ENCODE results near the gene RHOJ. TPM values are rescaled to one million over a fixed set of nuclear protein-coding genes. Genes with fewer than 3 reads are reported as not detected.

Gene RHOJ
- total and polyA plus RNA-seq, 2 of the 8 experiments (the other 6 are each of a cell fraction or from before 2014, with no cell fraction given): 0.11 TPM; not detected in 1

GRCh38 chr14:63290741-63291430 is 86.6 kb downstream of the RHOJ start:
- Histone ChIP-seq H2BK15ac (ENCODE audit: low read length) (no peak overlapping the region), H4K8ac (ENCODE audit: extremely low read depth, insufficient read depth, low read length) (no peak overlapping the region), H3K4me2 (ENCODE audit: insufficient read depth in 1 of 2, low read depth in 2 of 2, low read length in 2 of 2) (no peak overlapping the region), H4K91ac (replicated peaks; ENCODE audit: insufficient read length, low read length) (peak overlapping the region; percentile 58), H3K27ac (ENCODE audit: low read depth, low read length) (no peak overlapping the region), H3K9ac (replicated peaks in 1 of 4; ENCODE audit: extremely low read depth in 1 of 4, low read depth in 3 of 4, low read length in 3 of 4) (no peak overlapping the region), H3K9me3 (ENCODE audit: insufficient read depth in 2 of 2, low read depth in 1 of 2, low read length in 1 of 2) (no peaks in the 10 kb centered on the region), H2AK5ac (ENCODE audit: low read depth, low read length) (no peak overlapping the region), H3K23ac (ENCODE audit: insufficient read length) (no peak overlapping the region), H2BK120ac (replicated peaks; ENCODE audit: low read depth, low read length) (no peak overlapping the region), H3K23me2 (ENCODE audit: low read depth, low read length) (no peaks in the 10 kb centered on the region), H4K20me1 (replicated peaks in 1 of 2; ENCODE audit: control insufficient read depth in 1 of 2, insufficient read depth in 2 of 2, low read length in 2 of 2) (no peaks in the 10 kb centered on the region), H3K56ac (replicated peaks; ENCODE audit: insufficient read length, low read depth, low read length) (no peak overlapping the region), H2BK5ac (ENCODE audit: low read depth, low read length) (0 out of 2 replicates have a peak overlapping the region, but pooled peaks have one; percentile 40), H3K14ac (ENCODE audit: insufficient read length) (no peak overlapping the region), H3K4ac (replicated peaks; ENCODE audit: insufficient read length, low read depth, low read length) (no peak overlapping the region), H2BK12ac (ENCODE audit: low read depth, low read length) (no peak overlapping the region; the same call in 1 of the 2 replicates), H3K4me3 (ENCODE audit: extremely low read depth in 1 of 4, insufficient read depth in 2 of 4, low read depth in 3 of 4, low read length in 4 of 4) (no peak overlapping the region), H3K79me2 (ENCODE audit: control insufficient read depth in 1 of 2, insufficient read depth in 2 of 2, low read length in 2 of 2) (no peaks in the 10 kb centered on the region), H4K5ac (ENCODE audit: insufficient read length, low read depth, low read length) (no peak overlapping the region), H2AFZ (ENCODE audit: low read length) (peak overlapping the region; percentile 24), H3K18ac (ENCODE audit: extremely low read depth, low read length) (no peak overlapping the region), H3K27me3 (replicated peaks in 1 of 4; ENCODE audit: control insufficient read depth in 3 of 4, extremely low read depth in 1 of 4, insufficient read depth in 3 of 4, low read length in 3 of 4) (no peaks in the 10 kb centered on the region), H3K79me1 (ENCODE audit: low read depth, low read length) (no peaks in the 10 kb centered on the region), H3K4me1 (replicated peaks in 1 of 4; ENCODE audit: control insufficient read depth in 3 of 4, insufficient read depth in 4 of 4, low read length in 3 of 4) (peaks cover 2 to 5% (median 4%) of the 10 kb centered on the region in 4 experiments; a peak in 5 of 7 replicates), H3K36me3 (ENCODE audit: control insufficient read depth in 2 of 4, insufficient read depth in 4 of 4, low read length in 3 of 4) (no peaks in the 10 kb centered on the region), H2BK20ac (ENCODE audit: low read length) (no peak overlapping the region)
- no peak for DNase-seq (ENCODE audit: low read depth in 1 of 2, low spot score in 2 of 2)
- ChIA-PET CTCF (ENCODE audit: partially characterized antibody) (interaction anchor here (0.9 to 1.2 kb wide), 3 partner anchors 15 to 1123 kb away, joined by 3 read pairs; no protein-coding TSS in a partner anchor), POLR2A (ENCODE audit: partially characterized antibody) (no interaction called here)
- FAIRE-seq: no peak
- WGBS, 2 experiments (ENCODE audit: extremely low coverage in 1 of 2, insufficient coverage in 1 of 2, insufficient read length in 1 of 2, insufficient replicate concordance in 2 of 2, low coverage in 1 of 2, low lambda C conversion rate in 2 of 2, missing lambda C conversion rate in 1 of 2): 83% methylated on average over 12 of the region's 12 CpGs; no CpG with 5 or more reads in 1 of the 2 experiments
- no peak for TF ChIP-seq SAP30 (IDR thresholded peaks at IDR 0.05; ENCODE audit: insufficient read depth, insufficient replicate concordance, low read length)
- no peak for TF ChIP-seq ASH2L (IDR thresholded peaks at IDR 0.05; ENCODE audit: low read length)
- TF ChIP-seq SP1 (IDR thresholded peaks at IDR 0.05; ENCODE audit: low read depth, low read length): no peak
- no peak for TF ChIP-seq POLR2A (IDR thresholded peaks at IDR 0.05; ENCODE audit: control extremely low read depth in 1 of 2, low read depth in 2 of 2, low read length in 2 of 2)
- TF ChIP-seq RBBP5 (IDR thresholded peaks at IDR 0.05; ENCODE audit: borderline replicate concordance, low read depth, low read length): no peak
- TF ChIP-seq EP300 (IDR thresholded peaks at IDR 0.05; ENCODE audit: borderline replicate concordance in 1 of 2, low read depth in 2 of 2, low read length in 2 of 2): no peak
- no peak for TF ChIP-seq PHF8 (conservative IDR thresholded peaks at IDR 0.05; ENCODE audit: low read depth, low read length)
- no peak for TF ChIP-seq KDM4A (IDR thresholded peaks at IDR 0.05; ENCODE audit: low read depth, low read length, severe bottlenecking)
- no peak for TF ChIP-seq TCF12 (IDR thresholded peaks at IDR 0.05; ENCODE audit: low read depth, low read length)
- TF ChIP-seq BACH1 (IDR thresholded peaks at IDR 0.05; ENCODE audit: low read length): no peak
- TF ChIP-seq NRF1 (IDR thresholded peaks at IDR 0.05; ENCODE audit: low read depth, low read length): no peak
- TF ChIP-seq TAF7 (optimal IDR thresholded peaks at IDR 0.05; ENCODE audit: borderline replicate concordance, low read depth, low read length): no peak
- TF ChIP-seq SIN3A (conservative IDR thresholded peaks at IDR 0.05 in 1 of 2, IDR thresholded peaks at IDR 0.05 in 1 of 2; ENCODE audit: low read depth in 1 of 2, low read length in 2 of 2): no peak

All from H1 (cell line).